Fibroblast of villous mesenchyme (primary cell): ENCODE data around the gene NNMT. TPM values are rescaled to one million over a fixed set of nuclear protein-coding genes. Genes with fewer than 3 reads are reported as not detected.
A peak's percentile ranks its signal among the peaks of the same experiment; 100 is the strongest.

Source experiments
- DNase-seq: peaks from one replicate; pipeline ENCODE4 v3.0.0-alpha.2; 2010; ENCODE audit warnings: low read depth
- H3K4me3 ChIP-seq: 2 replicates; pipeline ENCODE4 v1.5.1; 2011; ENCODE audit warnings: low read depth, mild to moderate bottlenecking, low read length
- CTCF ChIP-seq: IDR thresholded peaks from 2 replicates; pipeline ENCODE4 v1.5.1; 2012; ENCODE audit warnings: low read depth, mild to moderate bottlenecking, low read length; ENCODE audit not compliant: insufficient read depth
- total RNA-seq: library from RNA; depleted of rRNA; stranded (reverse); fragments of >200 nt; gene quantifications from 2 replicates; pipeline ENCODE4 v1.2.3, GENCODE V29; 2012

Gene NNMT
- total RNA-seq, 1 donor: 505 TPM

GRCh38 chr11:114289779-114290178, 6.4 kb upstream of the NNMT start:
- no peak overlapping the region for H3K4me3 ChIP-seq
- DNase-seq: no peak
- TF ChIP-seq CTCF: no peak

GRCh38 chr11:114290503-114291235, 5.5 kb upstream of the NNMT start:
- no peak for TF ChIP-seq CTCF
- peak overlapping the region; percentile 51 for H3K4me3 ChIP-seq
- peak; percentile 51 for DNase-seq

GRCh38 chr11:114291381-114291780, 4.8 kb upstream of the NNMT start:
- H3K4me3 ChIP-seq: peak overlapping the region; percentile 51

GRCh38 chr11:114291842-114292680, 4.1 kb upstream of the NNMT start:
- DNase-seq: peak; percentile 81

More at GRCh38 chr11:114291381-114291780, 4.8 kb upstream of the NNMT start:
- peak; percentile 94 for DNase-seq
- TF ChIP-seq CTCF: no peak

GRCh38 chr11:114293201-114293711, 2.9 kb upstream of the NNMT start:
- DNase-seq: no peak
- no peak overlapping the region for H3K4me3 ChIP-seq
- TF ChIP-seq CTCF: no peak

More at GRCh38 chr11:114291842-114292680, 4.1 kb upstream of the NNMT start:
- H3K4me3 ChIP-seq: peak overlapping the region; percentile 51
- TF ChIP-seq CTCF: no peak

GRCh38 chr11:114296605-114297372, 590 bp downstream of the NNMT start:
- TF ChIP-seq CTCF: no peak
- no peak for DNase-seq
- H3K4me3 ChIP-seq: peak overlapping the region; percentile 91
